HepG2 (cell line): ENCODE data around the gene RBM45. TPM values are rescaled to one million over a fixed set of nuclear protein-coding genes. Genes with fewer than 3 reads are reported as not detected.

Experiments used
- ATM ChIP-seq: fragments of 450-650 bp; IDR thresholded peaks from 2 replicates; pipeline ENCODE4 v1.7.1; 2017; ENCODE audit warnings: mild to moderate bottlenecking, borderline replicate concordance
- CBX5 ChIP-seq: sonication (generic); formaldehyde crosslinking; IDR thresholded peaks from 2 replicates; pipeline ENCODE4 v1.4.0; 2020; ENCODE audit warnings: missing genetic modification reagents, borderline replicate concordance
- CHCHD3 ChIP-seq: sonication (generic); formaldehyde crosslinking; IDR thresholded peaks from 2 replicates; pipeline ENCODE4 v1.8.0; 2022; ENCODE audit warnings: mild to moderate bottlenecking, missing genetic modification reagents, moderate library complexity
- GPBP1L1 ChIP-seq: sonication (generic); formaldehyde crosslinking; IDR thresholded peaks from 2 replicates; pipeline ENCODE4 v1.5.0; 2020; ENCODE audit warnings: mild to moderate bottlenecking, missing genetic modification reagents
- HNRNPUL1 ChIP-seq: fragments of 200-400 bp; formaldehyde crosslinking; IDR thresholded peaks from 2 replicates; pipeline ENCODE4 v1.6.1; 2017; ENCODE audit warnings: low read depth, mild to moderate bottlenecking, low read length, moderate library complexity
- PAF1 ChIP-seq: IDR thresholded peaks from 2 replicates; pipeline ENCODE4 v1.6.1; 2016; ENCODE audit warnings: missing genetic modification reagents, missing compliant biosample characterization
- SALL1 ChIP-seq: sonication (generic); formaldehyde crosslinking; IDR thresholded peaks from 2 replicates; pipeline ENCODE4 v1.8.0; 2022; ENCODE audit warnings: mild to moderate bottlenecking, missing genetic modification reagents
- SMC3 ChIP-seq: IDR thresholded peaks from 2 replicates; pipeline ENCODE4 v1.6.1; 2011; ENCODE audit warnings: low read length, improper control_type of control experiment
- SRSF1 ChIP-seq: fragments of 200-400 bp; formaldehyde crosslinking; optimal IDR thresholded peaks from 2 replicates; pipeline ENCODE3; 2017; ENCODE audit warnings: mild to moderate bottlenecking, low read depth, low read length, moderate library complexity
- TEAD2 ChIP-seq: sonication (generic); formaldehyde crosslinking; IDR thresholded peaks from 2 replicates; pipeline ENCODE4 v1.9.0; 2021; ENCODE audit warnings: missing genetic modification reagents
- ZFP37 ChIP-seq: sonication (generic); formaldehyde crosslinking; IDR thresholded peaks from 2 replicates; pipeline ENCODE4 v1.4.0; 2020; ENCODE audit warnings: missing genetic modification reagents, borderline replicate concordance
- ZNF24 ChIP-seq: fragments of 450-650 bp; IDR thresholded peaks from 2 replicates; pipeline ENCODE4 v1.6.1; 2017; ENCODE audit warnings: antibody characterized with exemption, mild to moderate bottlenecking
- ZNF670 ChIP-seq: sonication (generic); formaldehyde crosslinking; IDR thresholded peaks from 2 replicates; pipeline ENCODE4 v1.8.0; 2022; ENCODE audit warnings: mild to moderate bottlenecking, missing genetic modification reagents, borderline replicate concordance
- ZNF792 ChIP-seq: IDR thresholded peaks from 2 replicates; pipeline ENCODE4 v1.6.1; 2016
- ZNF883 ChIP-seq: sonication (generic); formaldehyde crosslinking; IDR thresholded peaks from 2 replicates; pipeline ENCODE4 v1.5.1; 2020; ENCODE audit warnings: mild to moderate bottlenecking, missing genetic modification reagents; ENCODE audit errors: not compliant biosample characterization
- ZSCAN29 ChIP-seq: sonication (generic); formaldehyde crosslinking; conservative IDR thresholded peaks from 2 replicates; pipeline ENCODE4 v1.4.0; 2020; ENCODE audit warnings: mild to moderate bottlenecking, missing genetic modification reagents
- polyA plus RNA-seq, 8 experiments: library from polyadenylated mRNA; depleted of rRNA in 3 of 8; stranded (reverse) in 7 of 8; unstranded in 1 of 8; fragments of >200 nt; fragmentation: Illumina TruSeq in 4 of 8; extraction: Trizol in 4 of 8; gene quantifications; 2 replicates each; pipeline versions ENCODE4 v1.2.1 to v1.2.3, GENCODE V29; 2011 to 2016; ENCODE audit warnings: low read depth in 4 of 8, missing spikeins in 1 of 8, mixed read lengths in 1 of 8; ENCODE audit not compliant: insufficient read depth in 1 of 8
- total RNA-seq, 5 experiments: library from RNA; depleted of rRNA; stranded (reverse); fragments of >200 nt; fragmentation: Illumina TruSeq; extraction: Trizol; gene quantifications; 2 replicates each; pipeline ENCODE4 v1.2.3, GENCODE V29; 2016; ENCODE audit warnings: low read depth in 1 of 5
- TF ChIP-seq, protein P1 (sequence below): sonication (generic); formaldehyde crosslinking; IDR thresholded peaks from 2 replicates; pipeline ENCODE4 v1.5.1; 2020; ENCODE audit warnings: mild to moderate bottlenecking, missing genetic modification reagents, moderate library complexity
- TF ChIP-seq, protein P2 (sequence below): sonication (generic); formaldehyde crosslinking; IDR thresholded peaks from 2 replicates; pipeline ENCODE4 v1.9.0; 2021; ENCODE audit warnings: missing genetic modification reagents, borderline replicate concordance
- TF ChIP-seq, protein P3 (sequence below): sonication (generic); formaldehyde crosslinking; IDR thresholded peaks from 2 replicates; pipeline ENCODE4 v1.5.1; 2020; ENCODE audit warnings: mild to moderate bottlenecking, missing genetic modification reagents, moderate library complexity

RBM45 gene
- total and polyA plus RNA-seq, 2 of the 13 experiments (the other 11 are each of a cell fraction or from before 2014, with no cell fraction given): 5.7 to 25.2 TPM

- TF ChIP-seq GPBP1L1 (no peak), ZSCAN29 (CRISPR knock-in tag) (peak; percentile 92), SALL1 (CRISPR knock-in tag) (peak; percentile 99), HNRNPUL1 (no peak), ZNF883 (peak; percentile 77), ATM (no peak), ZNF670 (CRISPR knock-in tag) (peak; percentile 81; the same call in 1 of the 2 replicates), SMC3 (peak; percentile 46; the same call in 1 of the 2 replicates), ZNF792 (CRISPR knock-in tag) (peak; percentile 97), TEAD2 (no peak), SRSF1 (peak; percentile 74), CHCHD3 (CRISPR knock-in tag) (no peak), ZFP37 (peak; percentile 24; the same call in 1 of the 2 replicates), ZNF24 (peak; percentile 52; the same call in 1 of the 2 replicates), PAF1 (CRISPR knock-in tag) (no peak), CBX5 (CRISPR knock-in tag) (peak; percentile 98; the same call in 1 of the 2 replicates)
- TF ChIP-seq, protein P1, sequence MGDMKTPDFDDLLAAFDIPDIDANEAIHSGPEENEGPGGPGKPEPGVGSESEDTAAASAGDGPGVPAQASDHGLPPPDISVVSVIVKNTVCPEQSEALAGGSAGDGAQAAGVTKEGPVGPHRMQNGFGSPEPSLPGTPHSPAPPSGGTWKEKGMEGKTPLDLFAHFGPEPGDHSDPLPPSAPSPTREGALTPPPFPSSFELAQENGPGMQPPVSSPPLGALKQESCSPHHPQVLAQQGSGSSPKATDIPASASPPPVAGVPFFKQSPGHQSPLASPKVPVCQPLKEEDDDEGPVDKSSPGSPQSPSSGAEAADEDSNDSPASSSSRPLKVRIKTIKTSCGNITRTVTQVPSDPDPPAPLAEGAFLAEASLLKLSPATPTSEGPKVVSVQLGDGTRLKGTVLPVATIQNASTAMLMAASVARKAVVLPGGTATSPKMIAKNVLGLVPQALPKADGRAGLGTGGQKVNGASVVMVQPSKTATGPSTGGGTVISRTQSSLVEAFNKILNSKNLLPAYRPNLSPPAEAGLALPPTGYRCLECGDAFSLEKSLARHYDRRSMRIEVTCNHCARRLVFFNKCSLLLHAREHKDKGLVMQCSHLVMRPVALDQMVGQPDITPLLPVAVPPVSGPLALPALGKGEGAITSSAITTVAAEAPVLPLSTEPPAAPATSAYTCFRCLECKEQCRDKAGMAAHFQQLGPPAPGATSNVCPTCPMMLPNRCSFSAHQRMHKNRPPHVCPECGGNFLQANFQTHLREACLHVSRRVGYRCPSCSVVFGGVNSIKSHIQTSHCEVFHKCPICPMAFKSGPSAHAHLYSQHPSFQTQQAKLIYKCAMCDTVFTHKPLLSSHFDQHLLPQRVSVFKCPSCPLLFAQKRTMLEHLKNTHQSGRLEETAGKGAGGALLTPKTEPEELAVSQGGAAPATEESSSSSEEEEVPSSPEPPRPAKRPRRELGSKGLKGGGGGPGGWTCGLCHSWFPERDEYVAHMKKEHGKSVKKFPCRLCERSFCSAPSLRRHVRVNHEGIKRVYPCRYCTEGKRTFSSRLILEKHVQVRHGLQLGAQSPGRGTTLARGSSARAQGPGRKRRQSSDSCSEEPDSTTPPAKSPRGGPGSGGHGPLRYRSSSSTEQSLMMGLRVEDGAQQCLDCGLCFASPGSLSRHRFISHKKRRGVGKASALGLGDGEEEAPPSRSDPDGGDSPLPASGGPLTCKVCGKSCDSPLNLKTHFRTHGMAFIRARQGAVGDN (CRISPR knock-in tag): peak; percentile 96
- TF ChIP-seq, protein P2, sequence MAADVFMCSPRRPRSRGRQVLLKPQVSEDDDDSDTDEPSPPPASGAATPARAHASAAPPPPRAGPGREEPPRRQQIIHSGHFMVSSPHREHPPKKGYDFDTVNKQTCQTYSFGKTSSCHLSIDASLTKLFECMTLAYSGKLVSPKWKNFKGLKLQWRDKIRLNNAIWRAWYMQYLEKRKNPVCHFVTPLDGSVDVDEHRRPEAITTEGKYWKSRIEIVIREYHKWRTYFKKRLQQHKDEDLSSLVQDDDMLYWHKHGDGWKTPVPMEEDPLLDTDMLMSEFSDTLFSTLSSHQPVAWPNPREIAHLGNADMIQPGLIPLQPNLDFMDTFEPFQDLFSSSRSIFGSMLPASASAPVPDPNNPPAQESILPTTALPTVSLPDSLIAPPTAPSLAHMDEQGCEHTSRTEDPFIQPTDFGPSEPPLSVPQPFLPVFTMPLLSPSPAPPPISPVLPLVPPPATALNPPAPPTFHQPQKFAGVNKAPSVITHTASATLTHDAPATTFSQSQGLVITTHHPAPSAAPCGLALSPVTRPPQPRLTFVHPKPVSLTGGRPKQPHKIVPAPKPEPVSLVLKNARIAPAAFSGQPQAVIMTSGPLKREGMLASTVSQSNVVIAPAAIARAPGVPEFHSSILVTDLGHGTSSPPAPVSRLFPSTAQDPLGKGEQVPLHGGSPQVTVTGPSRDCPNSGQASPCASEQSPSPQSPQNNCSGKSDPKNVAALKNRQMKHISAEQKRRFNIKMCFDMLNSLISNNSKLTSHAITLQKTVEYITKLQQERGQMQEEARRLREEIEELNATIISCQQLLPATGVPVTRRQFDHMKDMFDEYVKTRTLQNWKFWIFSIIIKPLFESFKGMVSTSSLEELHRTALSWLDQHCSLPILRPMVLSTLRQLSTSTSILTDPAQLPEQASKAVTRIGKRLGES (CRISPR knock-in tag): no peak
- TF ChIP-seq, protein P3, sequence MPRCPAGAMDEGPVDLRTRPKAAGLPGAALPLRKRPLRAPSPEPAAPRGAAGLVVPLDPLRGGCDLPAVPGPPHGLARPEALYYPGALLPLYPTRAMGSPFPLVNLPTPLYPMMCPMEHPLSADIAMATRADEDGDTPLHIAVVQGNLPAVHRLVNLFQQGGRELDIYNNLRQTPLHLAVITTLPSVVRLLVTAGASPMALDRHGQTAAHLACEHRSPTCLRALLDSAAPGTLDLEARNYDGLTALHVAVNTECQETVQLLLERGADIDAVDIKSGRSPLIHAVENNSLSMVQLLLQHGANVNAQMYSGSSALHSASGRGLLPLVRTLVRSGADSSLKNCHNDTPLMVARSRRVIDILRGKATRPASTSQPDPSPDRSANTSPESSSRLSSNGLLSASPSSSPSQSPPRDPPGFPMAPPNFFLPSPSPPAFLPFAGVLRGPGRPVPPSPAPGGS (CRISPR knock-in tag): peak; percentile 62; the same call in 1 of the 2 replicates
Measured at GRCh38 chr2:178112202-178113152, at the start of gene RBM45 (continued).
